ENCODE measurements around the gene GATA2. TPM values are rescaled to one million over a fixed set of nuclear protein-coding genes. Genes with fewer than 3 reads are reported as not detected.

GATA2 gene
- total RNA-seq, 1 donor from 2014 or later: 1.7 TPM

DNA sequence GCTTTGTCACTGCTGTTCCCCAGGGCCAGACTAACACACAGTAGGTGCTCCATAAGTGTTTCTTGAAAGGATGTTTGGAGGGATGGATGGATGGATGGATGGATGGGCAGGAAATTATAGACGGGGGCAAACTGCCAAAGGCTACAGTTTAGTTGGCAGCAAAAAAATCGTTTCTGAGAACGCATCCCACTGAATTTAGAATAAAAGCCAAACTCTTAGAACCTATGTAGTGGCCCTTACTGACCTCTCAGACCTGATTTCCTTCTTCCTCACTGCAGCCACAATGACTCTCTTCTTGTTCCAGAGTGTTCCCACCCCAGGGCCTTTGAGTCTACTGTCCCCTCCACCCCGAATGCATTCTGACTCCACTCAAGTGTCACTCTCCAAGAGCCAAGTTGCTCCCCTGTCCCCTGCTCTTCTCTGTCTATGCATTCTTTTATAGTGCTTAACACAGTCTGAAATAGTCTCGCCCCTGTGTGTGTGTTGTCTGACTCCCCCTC, 5.2 kb upstream of the GATA2 start:
- H3K36me3 Mint-ChIP-seq (ENCODE audit: insufficient read depth): no peaks in the 10 kb centered on the region
- TF ChIP-seq, protein P1, sequence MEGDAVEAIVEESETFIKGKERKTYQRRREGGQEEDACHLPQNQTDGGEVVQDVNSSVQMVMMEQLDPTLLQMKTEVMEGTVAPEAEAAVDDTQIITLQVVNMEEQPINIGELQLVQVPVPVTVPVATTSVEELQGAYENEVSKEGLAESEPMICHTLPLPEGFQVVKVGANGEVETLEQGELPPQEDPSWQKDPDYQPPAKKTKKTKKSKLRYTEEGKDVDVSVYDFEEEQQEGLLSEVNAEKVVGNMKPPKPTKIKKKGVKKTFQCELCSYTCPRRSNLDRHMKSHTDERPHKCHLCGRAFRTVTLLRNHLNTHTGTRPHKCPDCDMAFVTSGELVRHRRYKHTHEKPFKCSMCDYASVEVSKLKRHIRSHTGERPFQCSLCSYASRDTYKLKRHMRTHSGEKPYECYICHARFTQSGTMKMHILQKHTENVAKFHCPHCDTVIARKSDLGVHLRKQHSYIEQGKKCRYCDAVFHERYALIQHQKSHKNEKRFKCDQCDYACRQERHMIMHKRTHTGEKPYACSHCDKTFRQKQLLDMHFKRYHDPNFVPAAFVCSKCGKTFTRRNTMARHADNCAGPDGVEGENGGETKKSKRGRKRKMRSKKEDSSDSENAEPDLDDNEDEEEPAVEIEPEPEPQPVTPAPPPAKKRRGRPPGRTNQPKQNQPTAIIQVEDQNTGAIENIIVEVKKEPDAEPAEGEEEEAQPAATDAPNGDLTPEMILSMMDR (IDR thresholded peaks at IDR 0.05; ENCODE audit: unreplicated experiment): no peak
- H3K4me3 Mint-ChIP-seq (ENCODE audit: low read depth): peak overlapping the region; percentile 11
- no peak for DNase-seq (ENCODE audit: low spot score, unreplicated experiment)
- peaks cover 9% of the 10 kb centered on the region for H3K4me1 Mint-ChIP-seq (ENCODE audit: low read depth)
- peaks cover 87% of the 10 kb centered on the region for H3K27me3 Mint-ChIP-seq
- no peaks in the 10 kb centered on the region for H3K9me3 Mint-ChIP-seq (ENCODE audit: low read depth)
- H3K27ac Mint-ChIP-seq: no peak overlapping the region

DNA sequence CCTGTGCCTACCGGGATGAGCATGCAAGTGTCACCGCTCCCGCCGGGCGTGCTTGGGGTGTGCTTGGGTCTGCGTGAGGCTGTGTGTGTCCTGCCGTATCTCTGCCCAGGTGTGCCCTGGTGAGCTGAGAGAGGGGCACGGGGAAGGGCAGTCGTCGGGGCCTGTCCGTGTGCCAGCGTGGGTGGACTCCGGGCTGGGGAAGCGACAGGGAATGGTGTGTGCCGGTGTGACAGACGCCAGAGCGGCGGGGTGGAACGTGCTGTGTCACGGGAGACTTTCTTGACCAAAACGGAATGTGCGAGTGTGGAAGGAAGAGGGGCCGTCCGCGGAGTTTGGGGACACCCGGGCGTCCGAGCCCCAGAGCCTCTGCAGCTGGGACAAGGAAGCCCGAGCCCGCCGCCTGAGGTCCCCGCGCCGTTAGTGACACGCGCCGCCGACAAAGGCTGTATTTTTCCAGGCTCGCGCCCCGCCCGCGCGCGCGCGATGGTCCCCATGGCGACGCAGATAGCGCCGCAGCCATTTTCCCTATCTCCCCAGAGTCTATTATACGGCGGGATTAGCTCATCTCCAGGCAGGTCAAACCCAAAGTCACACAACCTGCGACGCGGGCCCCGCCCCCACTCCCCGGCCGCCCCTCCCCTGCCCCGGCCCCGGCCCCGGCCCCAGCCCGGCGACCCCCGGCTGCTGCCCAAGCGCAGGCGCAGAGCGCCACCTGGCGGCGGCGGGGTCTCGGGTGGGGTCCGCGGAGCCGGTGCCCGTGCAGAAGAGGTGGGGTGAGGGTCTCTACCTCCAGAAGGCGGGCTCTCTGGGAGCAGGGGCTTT, 4.5 kb upstream of the GATA2 start:
- Mint-ChIP-seq H3K27me3 (peaks cover 85% of the 10 kb centered on the region), H3K4me1 (ENCODE audit: low read depth) (peaks cover 9% of the 10 kb centered on the region), H3K36me3 (ENCODE audit: insufficient read depth) (no peaks in the 10 kb centered on the region), H3K9me3 (ENCODE audit: low read depth) (no peaks in the 10 kb centered on the region), H3K4me3 (ENCODE audit: low read depth) (peak overlapping the region; percentile 74), H3K27ac (no peak overlapping the region)
- DNase-seq (ENCODE audit: low spot score, unreplicated experiment): peak; percentile 85
- TF ChIP-seq, protein P1 (IDR thresholded peaks at IDR 0.05; ENCODE audit: unreplicated experiment): peak; percentile 93

DNA sequence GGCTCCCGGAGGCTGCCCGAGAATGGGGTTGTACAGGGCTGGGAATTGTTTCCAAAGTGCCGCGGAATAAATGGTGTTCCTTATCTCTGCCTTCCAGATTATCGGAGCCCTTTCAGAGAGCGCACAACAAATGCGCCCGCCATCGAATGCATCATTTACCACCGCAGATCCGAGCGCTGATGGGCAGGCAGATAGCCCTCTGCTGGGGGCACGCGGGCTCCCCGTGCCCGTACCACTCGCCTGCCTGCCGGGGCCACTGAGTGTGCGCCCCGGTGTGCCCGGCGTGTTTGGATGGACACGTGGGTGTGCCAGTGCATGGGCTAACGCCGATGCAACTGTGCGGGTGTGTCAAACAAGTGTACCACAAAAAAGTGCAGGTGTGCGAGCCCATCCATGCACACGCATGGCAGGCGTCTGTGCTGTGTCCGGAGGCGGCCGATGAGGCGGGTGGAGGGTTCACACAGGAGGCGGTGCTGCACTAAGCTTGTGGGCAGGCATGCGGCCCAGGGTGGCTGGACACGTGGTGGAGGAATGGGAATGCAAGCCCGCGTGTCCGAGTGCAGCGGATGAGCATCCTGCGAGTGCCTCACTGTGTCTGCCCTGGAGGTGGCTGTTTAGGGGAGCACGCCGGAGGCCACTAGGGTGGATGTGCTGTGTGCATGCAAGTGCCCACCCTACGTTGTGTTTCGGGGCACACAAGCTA, 3.8 kb upstream of the GATA2 start:
- H3K36me3 Mint-ChIP-seq (ENCODE audit: insufficient read depth): no peaks in the 10 kb centered on the region
- TF ChIP-seq, protein P1 (IDR thresholded peaks at IDR 0.05; ENCODE audit: unreplicated experiment): no peak
- peaks cover 83% of the 10 kb centered on the region for H3K27me3 Mint-ChIP-seq
- DNase-seq (ENCODE audit: low spot score, unreplicated experiment): no peak
- peaks cover 9% of the 10 kb centered on the region for H3K4me1 Mint-ChIP-seq (ENCODE audit: low read depth)
- H3K27ac Mint-ChIP-seq: no peak overlapping the region
- H3K9me3 Mint-ChIP-seq (ENCODE audit: low read depth): no peaks in the 10 kb centered on the region
- H3K4me3 Mint-ChIP-seq (ENCODE audit: low read depth): peak overlapping the region; percentile 74

DNA sequence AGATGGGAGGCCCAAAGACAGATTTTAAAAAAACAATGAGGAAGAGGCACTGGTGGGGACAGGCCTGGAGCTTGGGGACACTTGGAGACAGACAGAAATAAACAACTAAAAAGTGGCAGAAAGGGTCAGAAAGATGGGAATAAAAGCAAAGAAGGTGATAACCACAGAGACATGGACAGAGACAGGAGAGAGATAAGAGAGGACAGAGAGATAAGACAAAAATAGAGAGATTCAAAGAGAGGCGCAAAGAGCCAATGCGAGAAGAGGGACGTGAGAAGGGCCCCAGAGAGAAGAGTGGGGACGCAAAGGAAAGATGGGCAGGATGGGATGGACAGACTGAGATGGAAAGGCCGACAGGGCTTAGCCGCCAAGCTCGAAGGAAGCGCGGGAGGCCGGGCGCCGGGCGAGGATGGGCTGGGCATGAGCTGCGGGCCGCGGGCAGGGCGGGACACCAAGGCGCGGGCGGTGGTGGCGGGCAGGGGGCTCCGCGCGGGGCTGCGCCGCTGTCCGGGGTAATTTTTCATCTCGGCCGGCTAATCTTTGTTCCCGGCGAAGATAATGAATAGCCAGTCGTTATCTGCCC, 3.1 kb upstream of the GATA2 start:
- TF ChIP-seq, protein P1 (IDR thresholded peaks at IDR 0.05; ENCODE audit: unreplicated experiment): no peak
- Mint-ChIP-seq H3K9me3 (ENCODE audit: low read depth) (no peaks in the 10 kb centered on the region), H3K4me1 (ENCODE audit: low read depth) (peaks cover 9% of the 10 kb centered on the region), H3K36me3 (ENCODE audit: insufficient read depth) (no peaks in the 10 kb centered on the region), H3K27ac (no peak overlapping the region), H3K4me3 (ENCODE audit: low read depth) (peak overlapping the region; percentile 9), H3K27me3 (peaks cover 84% of the 10 kb centered on the region)
- DNase-seq (ENCODE audit: low spot score, unreplicated experiment): no peak

DNA sequence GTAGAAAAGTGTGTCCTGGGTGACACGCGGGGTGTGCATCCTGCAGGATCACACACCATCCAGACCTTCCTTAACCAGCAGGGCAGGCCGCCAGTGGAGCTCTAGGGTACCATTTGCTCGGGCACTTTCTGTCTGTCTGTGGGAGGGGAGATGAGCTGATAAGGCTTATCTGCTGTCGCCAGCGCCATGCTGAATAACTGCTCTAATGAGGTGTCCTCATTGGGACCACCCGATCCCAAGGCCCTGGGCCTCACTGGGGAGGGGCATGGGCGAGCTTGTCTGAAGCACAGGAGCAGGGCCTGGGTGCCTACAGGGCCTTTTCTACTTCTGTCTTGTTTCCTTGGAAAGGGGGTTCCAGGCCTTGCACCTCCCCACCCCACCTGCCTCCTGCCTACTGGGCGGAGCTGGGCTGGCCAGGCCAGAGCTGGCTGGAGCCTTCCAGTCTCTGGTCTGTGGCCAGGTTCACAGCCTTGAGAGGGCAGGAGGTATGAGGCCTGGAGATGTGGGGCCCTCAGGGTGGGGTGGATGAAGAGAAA, 2.5 kb upstream of the GATA2 start:
- H3K36me3 Mint-ChIP-seq (ENCODE audit: insufficient read depth): no peaks in the 10 kb centered on the region
- H3K27me3 Mint-ChIP-seq: peaks cover 83% of the 10 kb centered on the region
- peaks cover 9% of the 10 kb centered on the region for H3K4me1 Mint-ChIP-seq (ENCODE audit: low read depth)
- no peak for DNase-seq (ENCODE audit: low spot score, unreplicated experiment)
- H3K9me3 Mint-ChIP-seq (ENCODE audit: low read depth): no peaks in the 10 kb centered on the region
- H3K4me3 Mint-ChIP-seq (ENCODE audit: low read depth): no peak overlapping the region
- TF ChIP-seq, protein P1 (IDR thresholded peaks at IDR 0.05; ENCODE audit: unreplicated experiment): no peak
- H3K27ac Mint-ChIP-seq: no peak overlapping the region

Data from progenitor cell of endocrine pancreas (in vitro differentiated cells).